KOPT-K1 (cell line): ENCODE results near the gene ZNF536.

ENCODE experiments used
- H3K27ac ChIP-seq: fragments of 200-600 bp; sonication (generic); 2 replicates; pipeline ENCODE4 v1.5.1; 2016; ENCODE audit warnings: antibody characterized with exemption, mild to moderate bottlenecking, low read depth, low read length; ENCODE audit not compliant: poor library complexity, severe bottlenecking
- H3K36me3 ChIP-seq: fragments of 200-600 bp; sonication (generic); 2 replicates; pipeline ENCODE4 v1.5.1; 2017; ENCODE audit warnings: antibody characterized with exemption, mild to moderate bottlenecking, low read length, moderate library complexity; ENCODE audit not compliant: insufficient read depth
- H3K9me3 ChIP-seq: fragments of 200-600 bp; sonication (generic); 2 replicates; pipeline ENCODE4 v1.5.1; 2017; ENCODE audit warnings: antibody characterized with exemption, low read length, mild to moderate bottlenecking; ENCODE audit not compliant: insufficient read depth, poor library complexity, severe bottlenecking

Gene ZNF536

GRCh38 chr19:30371960-30372824 is at the start of gene ZNF536:
Gene ZNF536 (plus strand): TSS chr19:30372384. CDS start chr19:30443563, 71,179 bp downstream.
- Histone ChIP-seq H3K27ac (no peak within 1 kb of the TSS), H3K9me3 (no peaks in the 10 kb centered on the region), H3K36me3 (no peaks in the 10 kb centered on the region)

GRCh38 chr19:30322641-30323320 is 49.4 kb upstream of the ZNF536 start:
- Histone ChIP-seq H3K27ac (no peak overlapping the region), H3K36me3 (no peaks in the 10 kb centered on the region), H3K9me3 (no peaks in the 10 kb centered on the region)

GRCh38 chr19:30323904-30324303 is 48.3 kb upstream of the ZNF536 start:
- no peak overlapping the region for H3K27ac ChIP-seq
- H3K36me3 ChIP-seq, result no peaks in the 10 kb centered on the region
- no peaks in the 10 kb centered on the region for H3K9me3 ChIP-seq

GRCh38 chr19:30324982-30325381 is 47.2 kb upstream of the ZNF536 start:
- H3K36me3 ChIP-seq, result no peaks in the 10 kb centered on the region
- H3K27ac ChIP-seq, result no peak overlapping the region
- H3K9me3 ChIP-seq, result no peaks in the 10 kb centered on the region

- Histone ChIP-seq H3K27ac (no peak overlapping the region), H3K36me3 (no peaks in the 10 kb centered on the region), H3K9me3 (no peaks in the 10 kb centered on the region)
These were observed 46.4 kb upstream of the ZNF536 start for GRCh38 chr19:30325676-30326392.

GRCh38 chr19:30326393-30326710 is 45.8 kb upstream of the ZNF536 start:
- no peaks in the 10 kb centered on the region for H3K36me3 ChIP-seq
- no peaks in the 10 kb centered on the region for H3K9me3 ChIP-seq
- no peak overlapping the region for H3K27ac ChIP-seq

- no peak overlapping the region for H3K27ac ChIP-seq
- H3K9me3 ChIP-seq, result no peaks in the 10 kb centered on the region
- no peaks in the 10 kb centered on the region for H3K36me3 ChIP-seq
These were observed 44.9 kb upstream of the ZNF536 start for GRCh38 chr19:30327331-30327730.

- Histone ChIP-seq H3K27ac (no peak overlapping the region), H3K36me3 (no peaks in the 10 kb centered on the region), H3K9me3 (no peaks in the 10 kb centered on the region)
These were observed 44.1 kb upstream of the ZNF536 start for GRCh38 chr19:30328096-30328495.

- Histone ChIP-seq H3K9me3 (no peaks in the 10 kb centered on the region), H3K36me3 (no peaks in the 10 kb centered on the region), H3K27ac (no peak overlapping the region)
These were observed 41.9 kb upstream of the ZNF536 start for GRCh38 chr19:30330266-30330665.

- H3K9me3 ChIP-seq, result no peaks in the 10 kb centered on the region
- no peaks in the 10 kb centered on the region for H3K36me3 ChIP-seq
- H3K27ac ChIP-seq, result no peak overlapping the region
These were observed 39.5 kb upstream of the ZNF536 start for GRCh38 chr19:30332445-30333234.

- Histone ChIP-seq H3K9me3 (no peaks in the 10 kb centered on the region), H3K27ac (no peak overlapping the region), H3K36me3 (no peaks in the 10 kb centered on the region)
These were observed 38.7 kb upstream of the ZNF536 start for GRCh38 chr19:30333291-30334065.

- Histone ChIP-seq H3K36me3 (no peaks in the 10 kb centered on the region), H3K9me3 (no peaks in the 10 kb centered on the region), H3K27ac (no peak overlapping the region)
These were observed 37.3 kb upstream of the ZNF536 start for GRCh38 chr19:30334841-30335240.

GRCh38 chr19:30335306-30335886 is 36.8 kb upstream of the ZNF536 start:
- H3K9me3 ChIP-seq, result no peaks in the 10 kb centered on the region
- no peaks in the 10 kb centered on the region for H3K36me3 ChIP-seq
- no peak overlapping the region for H3K27ac ChIP-seq

GRCh38 chr19:30336290-30336689 is 35.9 kb upstream of the ZNF536 start:
- H3K27ac ChIP-seq, result no peak overlapping the region

More at GRCh38 chr19:30336290-30336689, 35.9 kb upstream of the ZNF536 start:
- Histone ChIP-seq H3K36me3 (no peaks in the 10 kb centered on the region), H3K9me3 (no peaks in the 10 kb centered on the region)
